PC-3 (cell line): ENCODE measurements around the gene SMIM14. TPM values are rescaled to one million over a fixed set of nuclear protein-coding genes. Genes with fewer than 3 reads are reported as not detected.

Source experiments
- ATAC-seq: fragments of 200-7000 bp; cut with Tn5 transposase; 2 replicates; pipeline ENCODE4 v1.9.1; 2020; ENCODE audit warnings: mild to moderate bottlenecking, moderate library complexity
- BruUV-seq: library from RNA; stranded (reverse); fragments of 400-500 nt; replicated peaks from 2 replicates; lab custom pipeline; 2021; lab: Mats Ljungman, UMichigan
- CTCF ChIA-PET: fragments of 300-600 bp; sonication (Branson Sonifier 250); formaldehyde crosslinking; loops from one replicate; lab custom pipeline; 2022; ENCODE audit warnings: antibody characterized with exemption; lab: Charles Lee
- POLR2A ChIA-PET: fragments of 300-600 bp; sonication (Branson Sonifier 250); formaldehyde crosslinking; loops from one replicate; lab custom pipeline; 2022; ENCODE audit warnings: antibody characterized with exemption; ENCODE audit not compliant: unreplicated experiment; lab: Charles Lee
- DNase-seq: peaks from one replicate; pipeline ENCODE4 v3.0.0-alpha.2; 2015
- H2AFZ ChIP-seq: fragments of 300-600 bp; sonication (generic); 2 replicates; pipeline ENCODE4 v1.6.0; 2016; ENCODE audit warnings: antibody characterized with exemption, low read length
- H3F3A ChIP-seq: fragments of 300-600 bp; sonication (generic); one replicate; pipeline ENCODE4 v1.6.0; 2017; ENCODE audit warnings: antibody characterized with exemption, low read length, control low read depth, mild to moderate bottlenecking; ENCODE audit not compliant: unreplicated experiment
- H3K27ac ChIP-seq: fragments of 300-600 bp; sonication (generic); 2 replicates; pipeline ENCODE4 v1.5.1; 2016; ENCODE audit warnings: mild to moderate bottlenecking, low read length
- H3K27me3 ChIP-seq: fragments of 300-600 bp; sonication (generic); 2 replicates; pipeline ENCODE4 v1.6.1; 2016; ENCODE audit warnings: low read length, mixed read lengths
- H3K36me3 ChIP-seq: fragments of 300-600 bp; sonication (generic); 2 replicates; pipeline ENCODE4 v1.6.1; 2016; ENCODE audit warnings: low read depth, mixed run types, low read length, mixed read lengths
- H3K4me1 ChIP-seq: fragments of 300-600 bp; sonication (generic); 2 replicates; pipeline ENCODE4 v1.5.1; 2016; ENCODE audit warnings: low read length; ENCODE audit not compliant: insufficient read depth
- H3K4me2 ChIP-seq: fragments of 300-600 bp; sonication (generic); 2 replicates; pipeline ENCODE4 v1.6.0; 2016; ENCODE audit warnings: low read length
- H3K4me3 ChIP-seq: fragments of 300-600 bp; sonication (generic); 2 replicates; pipeline ENCODE4 v1.5.1; 2016; ENCODE audit warnings: mild to moderate bottlenecking, low read length, mixed read lengths
- H3K79me2 ChIP-seq: fragments of 300-600 bp; sonication (generic); 2 replicates; pipeline ENCODE4 v1.6.1; 2017; ENCODE audit warnings: low read length, mixed read lengths
- H3K9ac ChIP-seq: fragments of 300-600 bp; sonication (generic); 2 replicates; pipeline ENCODE4 v1.6.0; 2016; ENCODE audit warnings: mild to moderate bottlenecking, low read length
- H3K9me2 ChIP-seq: fragments of 300-600 bp; sonication (generic); replicated peaks from 2 replicates; pipeline ENCODE4 v1.6.1; 2016; ENCODE audit warnings: mixed run types, low read length, mixed read lengths
- H3K9me3 ChIP-seq: fragments of 300-600 bp; sonication (generic); 2 replicates; pipeline ENCODE4 v1.6.1; 2016; ENCODE audit warnings: low read length, mixed read lengths
- H4K20me1 ChIP-seq: fragments of 300-600 bp; sonication (generic); 2 replicates; pipeline ENCODE4 v1.6.1; 2016; ENCODE audit warnings: low read length, mixed read lengths
- EZH2 ChIP-seq: fragments of 300-600 bp; sonication (generic); IDR thresholded peaks from one replicate; pipeline ENCODE4 v1.6.1; 2017; ENCODE audit warnings: antibody characterized with exemption, mild to moderate bottlenecking, low read length; ENCODE audit not compliant: unreplicated experiment
- EZH2phosphoT487 ChIP-seq: fragments of 300-600 bp; sonication (generic); IDR thresholded peaks from 2 replicates; pipeline ENCODE4 v1.6.1; 2018; ENCODE audit warnings: mild to moderate bottlenecking, antibody characterized with exemption, low read length, borderline replicate concordance
- intact Hi-C: fragments of 100-400 bp; cut with micrococcal nuclease; formaldehyde crosslinking; loops from 2 replicates; pipeline ENCODE4 v1.9.0; 2023
- total RNA-seq: library from RNA; depleted of rRNA; stranded (reverse); fragments of >200 nt; gene quantifications from 2 replicates; pipeline ENCODE4 v1.2.3, GENCODE V29; 2014
- TF ChIP-seq, protein P1 (sequence below): fragments of 300-600 bp; sonication (generic); conservative IDR thresholded peaks from 2 replicates; pipeline ENCODE4 v1.5.1; 2017; ENCODE audit warnings: antibody characterized with exemption, low read depth, mild to moderate bottlenecking, low read length

The SMIM14 gene
- total RNA-seq, 1 experiment from 2014 or later, result 4.8 TPM

DNA sequence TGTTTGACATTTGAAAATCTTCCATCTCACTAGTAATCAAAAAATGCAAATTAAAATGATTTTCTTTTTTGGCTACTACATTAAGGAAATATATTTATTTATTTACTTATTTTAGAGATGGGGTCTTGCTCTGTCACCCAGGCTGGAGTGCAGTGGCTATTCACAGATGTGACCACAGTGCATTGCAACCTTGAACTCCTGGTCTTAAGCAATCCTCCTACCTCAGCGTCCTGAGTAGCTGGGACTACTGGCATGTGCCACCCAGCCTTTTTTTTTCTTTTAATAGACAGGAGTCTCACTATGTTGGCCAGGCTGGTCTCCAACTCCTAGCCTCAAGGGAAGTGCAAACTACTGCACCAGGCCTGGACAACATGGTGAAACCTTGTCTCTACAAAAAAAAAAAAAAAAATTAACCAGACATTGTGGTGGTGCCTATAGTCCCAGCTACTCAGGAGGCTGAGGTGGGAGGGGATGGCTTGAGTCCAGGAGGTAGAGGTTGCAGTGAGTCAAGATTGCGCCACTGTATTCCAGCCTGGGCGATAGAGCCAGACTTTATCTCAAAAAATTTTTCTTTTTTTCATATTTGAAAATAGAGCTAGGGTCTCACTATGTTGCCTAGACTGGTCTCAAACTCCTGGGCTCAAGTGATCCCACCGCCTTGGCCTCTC is 4.4 kb upstream of the SMIM14 start:
- ATAC-seq (no peak), DNase-seq (no peak)
- H3F3A ChIP-seq, result no peaks in the 10 kb centered on the region
- no peak for TF ChIP-seq EZH2phosphoT487
- TF ChIP-seq, protein P1, sequence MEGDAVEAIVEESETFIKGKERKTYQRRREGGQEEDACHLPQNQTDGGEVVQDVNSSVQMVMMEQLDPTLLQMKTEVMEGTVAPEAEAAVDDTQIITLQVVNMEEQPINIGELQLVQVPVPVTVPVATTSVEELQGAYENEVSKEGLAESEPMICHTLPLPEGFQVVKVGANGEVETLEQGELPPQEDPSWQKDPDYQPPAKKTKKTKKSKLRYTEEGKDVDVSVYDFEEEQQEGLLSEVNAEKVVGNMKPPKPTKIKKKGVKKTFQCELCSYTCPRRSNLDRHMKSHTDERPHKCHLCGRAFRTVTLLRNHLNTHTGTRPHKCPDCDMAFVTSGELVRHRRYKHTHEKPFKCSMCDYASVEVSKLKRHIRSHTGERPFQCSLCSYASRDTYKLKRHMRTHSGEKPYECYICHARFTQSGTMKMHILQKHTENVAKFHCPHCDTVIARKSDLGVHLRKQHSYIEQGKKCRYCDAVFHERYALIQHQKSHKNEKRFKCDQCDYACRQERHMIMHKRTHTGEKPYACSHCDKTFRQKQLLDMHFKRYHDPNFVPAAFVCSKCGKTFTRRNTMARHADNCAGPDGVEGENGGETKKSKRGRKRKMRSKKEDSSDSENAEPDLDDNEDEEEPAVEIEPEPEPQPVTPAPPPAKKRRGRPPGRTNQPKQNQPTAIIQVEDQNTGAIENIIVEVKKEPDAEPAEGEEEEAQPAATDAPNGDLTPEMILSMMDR, result no peak
- no peak for TF ChIP-seq EZH2
- peaks cover 9% of the 10 kb centered on the region for H3K4me1 ChIP-seq
- no peaks in the 10 kb centered on the region for H3K9me2 ChIP-seq
- peaks cover 6% of the 10 kb centered on the region for H3K79me2 ChIP-seq
- no TSS peak for BruUV-seq
- ChIA-PET POLR2A (interaction anchor here (0.6 kb wide), 1 partner anchor 313 kb away, joined by 5 read pairs; no protein-coding TSS in a partner anchor), CTCF (no interaction called here)
- H3K9me3 ChIP-seq, result no peaks in the 10 kb centered on the region
- H3K36me3 ChIP-seq, result no peaks in the 10 kb centered on the region
- H3K27me3 ChIP-seq, result no peaks in the 10 kb centered on the region
- H4K20me1 ChIP-seq, result no peaks in the 10 kb centered on the region
- H3K27ac ChIP-seq, result no peak overlapping the region
- no peak overlapping the region for H2AFZ ChIP-seq
- intact Hi-C loops, result no loop called here
- no peak overlapping the region for H3K9ac ChIP-seq
- H3K4me3 ChIP-seq, result no peak overlapping the region
- H3K4me2 ChIP-seq, result no peak overlapping the region

DNA sequence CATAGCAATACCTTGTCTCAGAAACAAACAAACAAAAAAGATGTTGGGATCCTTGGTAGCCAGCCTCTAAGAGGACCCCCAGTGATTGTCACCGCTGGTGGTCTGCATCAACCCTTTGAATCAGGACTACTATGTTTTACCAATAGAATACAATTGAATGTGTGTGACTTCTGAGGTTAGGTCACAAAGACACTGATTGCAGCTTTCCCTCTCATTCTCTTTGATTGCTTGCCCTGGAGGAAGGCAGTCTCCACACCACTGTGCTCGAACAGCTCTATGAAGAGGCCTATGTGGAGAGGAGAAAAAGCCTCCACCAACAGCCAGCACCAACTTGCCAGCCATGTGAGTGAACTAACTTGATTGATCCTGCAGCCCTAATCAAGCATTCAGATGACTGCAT is 2.8 kb upstream of the SMIM14 start:
- Histone ChIP-seq H3K27ac (no peak overlapping the region), H3K9me2 (no peaks in the 10 kb centered on the region), H3K4me3 (no peak overlapping the region), H3K36me3 (no peaks in the 10 kb centered on the region), H3K9ac (no peak overlapping the region), H3K4me1 (peaks cover 9% of the 10 kb centered on the region), H3K27me3 (no peaks in the 10 kb centered on the region), H2AFZ (no peak overlapping the region), H4K20me1 (no peaks in the 10 kb centered on the region), H3K9me3 (no peaks in the 10 kb centered on the region), H3F3A (no peaks in the 10 kb centered on the region), H3K4me2 (no peak overlapping the region), H3K79me2 (peaks cover 20% of the 10 kb centered on the region)
- no TSS peak for BruUV-seq
- intact Hi-C loops, result no loop called here
- CTCF ChIA-PET, result no interaction called here
- ATAC-seq (no peak), DNase-seq (no peak)
- no peak for TF ChIP-seq EZH2phosphoT487
- no peak for TF ChIP-seq EZH2
- TF ChIP-seq, protein P1, result no peak
- POLR2A ChIA-PET, result no interaction called here
